ENCODE results near the gene DOK4.

The DOK4 gene

GRCh38 chr16:57478396-57479204 is 7.7 kb downstream of the DOK4 start:
- no peaks in the 10 kb centered on the region for H3F3A ChIP-seq (ENCODE audit: control insufficient read depth, insufficient read depth)
- no peaks in the 10 kb centered on the region for H3K79me2 ChIP-seq (ENCODE audit: control insufficient read depth, low read length)
- no peaks in the 10 kb centered on the region for H3K9me3 ChIP-seq (ENCODE audit: control insufficient read depth, insufficient read depth, low read length)
- no peaks in the 10 kb centered on the region for H3K36me3 ChIP-seq (ENCODE audit: control insufficient read depth, low read length)
- H4K20me1 ChIP-seq (ENCODE audit: control insufficient read depth, insufficient read depth, low read depth, low read length), result no peaks in the 10 kb centered on the region
- H3K4me3 ChIP-seq (ENCODE audit: low read length), result no peak overlapping the region; the same call in 1 of the 2 replicates
- no peaks in the 10 kb centered on the region for H3K27me3 ChIP-seq (ENCODE audit: control insufficient read depth, low read length)
- no peaks in the 10 kb centered on the region for H3K9me2 ChIP-seq (replicated peaks; ENCODE audit: control insufficient read depth, low read length)
- H3K27ac ChIP-seq (ENCODE audit: low read depth, low read length), result no peak overlapping the region
- TF ChIP-seq EZH2phosphoT487 (IDR thresholded peaks at IDR 0.05; ENCODE audit: borderline replicate concordance, low read length) (no peak), CTCF (IDR thresholded peaks at IDR 0.05; ENCODE audit: low read depth, low read length, poor library complexity, severe bottlenecking) (no peak)
- H3K4me2 ChIP-seq (ENCODE audit: low read length), result peak overlapping the region; percentile 19
- peaks cover 34% of the 10 kb centered on the region for H3K4me1 ChIP-seq (ENCODE audit: control insufficient read depth, low read length)

- H3K27ac ChIP-seq (ENCODE audit: low read depth, low read length), result no peak overlapping the region
- no peak for TF ChIP-seq EZH2phosphoT487 (IDR thresholded peaks at IDR 0.05; ENCODE audit: borderline replicate concordance, low read length)
- no peak for TF ChIP-seq CTCF (IDR thresholded peaks at IDR 0.05; ENCODE audit: low read depth, low read length, poor library complexity, severe bottlenecking)
- no peaks in the 10 kb centered on the region for H3F3A ChIP-seq (ENCODE audit: control insufficient read depth, insufficient read depth)
- no peaks in the 10 kb centered on the region for H3K79me2 ChIP-seq (ENCODE audit: control insufficient read depth, low read length)
- H3K9me2 ChIP-seq (replicated peaks; ENCODE audit: control insufficient read depth, low read length), result no peaks in the 10 kb centered on the region
- peaks cover 34% of the 10 kb centered on the region for H3K4me1 ChIP-seq (ENCODE audit: control insufficient read depth, low read length)
- no peaks in the 10 kb centered on the region for H3K27me3 ChIP-seq (ENCODE audit: control insufficient read depth, low read length)
- no peaks in the 10 kb centered on the region for H3K36me3 ChIP-seq (ENCODE audit: control insufficient read depth, low read length)
- H3K4me3 ChIP-seq (ENCODE audit: low read length), result no peak overlapping the region
- H4K20me1 ChIP-seq (ENCODE audit: control insufficient read depth, insufficient read depth, low read depth, low read length), result no peaks in the 10 kb centered on the region
- no peak overlapping the region for H3K4me2 ChIP-seq (ENCODE audit: low read length)
- no peaks in the 10 kb centered on the region for H3K9me3 ChIP-seq (ENCODE audit: control insufficient read depth, insufficient read depth, low read length)
Measured at GRCh38 chr16:57477531-57478202, 8.6 kb downstream of the DOK4 start.

GRCh38 chr16:57476546-57477410 is 9.5 kb downstream of the DOK4 start:
- no peak overlapping the region for H3K4me3 ChIP-seq (ENCODE audit: low read length)
- H3K27me3 ChIP-seq (ENCODE audit: control insufficient read depth, low read length), result no peaks in the 10 kb centered on the region
- H3K27ac ChIP-seq (ENCODE audit: low read depth, low read length), result no peak overlapping the region
- no peaks in the 10 kb centered on the region for H3K9me3 ChIP-seq (ENCODE audit: control insufficient read depth, insufficient read depth, low read length)
- H3K4me1 ChIP-seq (ENCODE audit: control insufficient read depth, low read length), result peaks cover 34% of the 10 kb centered on the region
- peak overlapping the region; percentile 40; the same call in 1 of the 2 replicates for H3K4me2 ChIP-seq (ENCODE audit: low read length)
- H3F3A ChIP-seq (ENCODE audit: control insufficient read depth, insufficient read depth), result no peaks in the 10 kb centered on the region
- no peaks in the 10 kb centered on the region for H3K9me2 ChIP-seq (replicated peaks; ENCODE audit: control insufficient read depth, low read length)
- H4K20me1 ChIP-seq (ENCODE audit: control insufficient read depth, insufficient read depth, low read depth, low read length), result 0 out of 2 replicates have a peak, but pooled peaks cover 2% of the 10 kb centered on the region
- H3K79me2 ChIP-seq (ENCODE audit: control insufficient read depth, low read length), result no peaks in the 10 kb centered on the region
- no peak for TF ChIP-seq EZH2phosphoT487 (IDR thresholded peaks at IDR 0.05; ENCODE audit: borderline replicate concordance, low read length)
- no peak for TF ChIP-seq CTCF (IDR thresholded peaks at IDR 0.05; ENCODE audit: low read depth, low read length, poor library complexity, severe bottlenecking)
- peaks cover 3% of the 10 kb centered on the region for H3K36me3 ChIP-seq (ENCODE audit: control insufficient read depth, low read length)

Measured in DOHH2 (cell line).